CD4-positive, alpha-beta T cell treated with Interleukin-12 subunit alpha and Interleukin-12 subunit beta, for 1 hour (primary cell): ENCODE results near the gene CPNE7.
A peak's percentile ranks its signal among the peaks of the same experiment; 100 is the strongest.

ENCODE experiments used
- DNase-seq: peaks from one replicate; pipeline ENCODE4 v3.0.0-alpha.2; 2020

The CPNE7 gene

DNA sequence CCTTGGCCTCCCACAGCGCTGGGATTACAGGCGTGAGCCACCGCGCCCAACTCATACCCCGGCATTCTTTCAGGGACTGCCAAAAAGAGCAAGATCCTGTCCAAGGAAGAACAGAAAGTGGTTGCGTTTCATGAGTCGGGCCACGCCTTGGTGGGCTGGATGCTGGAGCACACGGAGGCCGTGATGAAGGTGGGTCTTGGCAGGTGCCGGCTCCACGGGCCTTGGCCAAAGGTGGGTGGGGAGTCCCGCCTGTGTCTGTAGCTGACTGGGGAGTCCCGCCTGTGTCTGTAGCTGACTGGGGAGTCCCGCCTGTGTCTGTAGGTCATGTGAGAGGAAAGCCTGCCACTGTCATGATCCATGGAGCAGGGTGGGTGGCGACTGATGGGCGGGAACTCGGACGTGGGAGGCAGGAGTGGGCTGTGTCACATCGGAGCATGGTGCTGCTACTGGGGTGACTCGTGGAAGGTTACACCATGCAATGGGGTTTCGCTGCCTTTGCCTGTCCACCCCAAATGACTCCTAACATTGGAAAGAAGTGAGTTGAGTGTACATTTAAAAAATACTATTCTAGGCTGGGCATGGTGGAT is 25.0 kb upstream of the CPNE7 start:
- no peak for DNase-seq

DNA sequence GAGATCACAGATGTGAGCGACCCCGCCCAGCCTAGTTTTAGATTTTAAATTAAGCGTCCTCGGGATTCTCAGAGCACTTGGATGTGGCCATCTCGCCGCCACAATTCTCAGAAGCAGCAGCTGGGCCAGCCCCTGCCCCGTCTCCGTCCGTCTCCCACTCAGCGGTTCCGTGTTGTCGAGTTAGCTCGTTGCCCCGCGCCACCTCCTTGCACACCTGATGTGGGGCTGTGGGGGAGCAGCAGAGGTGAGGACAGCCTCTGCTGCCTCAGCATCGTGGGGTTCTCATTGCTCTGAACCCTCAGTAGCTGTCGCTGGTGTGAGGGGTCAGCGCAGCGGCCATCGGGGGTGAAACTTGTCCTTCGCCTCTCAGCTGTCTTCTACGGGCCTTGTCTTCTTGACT is 23.2 kb upstream of the CPNE7 start:
- DNase-seq, result no peak

DNA sequence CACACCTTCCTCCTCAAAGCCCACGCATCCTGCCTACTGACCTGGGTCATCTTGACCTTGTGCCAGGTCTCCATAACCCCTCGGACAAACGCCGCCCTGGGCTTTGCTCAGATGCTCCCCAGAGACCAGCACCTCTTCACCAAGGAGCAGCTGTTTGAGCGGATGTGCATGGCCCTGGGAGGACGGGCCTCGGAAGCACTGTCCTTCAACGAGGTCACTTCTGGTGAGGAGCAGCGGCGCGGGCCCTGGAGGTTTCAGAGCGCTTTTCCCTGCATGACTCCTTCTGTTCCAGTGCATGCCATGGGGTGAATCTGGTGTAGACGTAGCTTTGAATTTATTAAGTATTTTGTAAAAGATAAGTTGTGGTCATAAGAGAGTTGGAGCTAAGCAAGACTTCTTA is 22.6 kb upstream of the CPNE7 start:
- no peak for DNase-seq

DNA sequence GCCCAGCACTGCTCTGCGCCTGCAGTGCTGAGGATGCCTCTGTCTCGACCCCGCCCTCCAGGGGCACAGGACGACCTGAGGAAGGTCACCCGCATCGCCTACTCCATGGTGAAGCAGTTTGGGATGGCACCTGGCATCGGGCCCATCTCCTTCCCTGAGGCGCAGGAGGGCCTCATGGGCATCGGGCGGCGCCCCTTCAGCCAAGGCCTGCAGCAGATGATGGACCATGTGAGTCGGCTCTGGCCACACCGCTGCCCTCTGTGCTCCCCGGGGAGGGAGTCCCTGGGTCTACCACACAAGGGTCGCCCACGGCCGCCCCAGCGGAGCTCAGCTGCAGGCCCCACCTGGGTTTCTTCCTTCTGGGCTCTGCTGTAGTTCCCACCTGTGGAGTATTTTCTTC is 21.8 kb upstream of the CPNE7 start:
- DNase-seq, result no peak

DNA sequence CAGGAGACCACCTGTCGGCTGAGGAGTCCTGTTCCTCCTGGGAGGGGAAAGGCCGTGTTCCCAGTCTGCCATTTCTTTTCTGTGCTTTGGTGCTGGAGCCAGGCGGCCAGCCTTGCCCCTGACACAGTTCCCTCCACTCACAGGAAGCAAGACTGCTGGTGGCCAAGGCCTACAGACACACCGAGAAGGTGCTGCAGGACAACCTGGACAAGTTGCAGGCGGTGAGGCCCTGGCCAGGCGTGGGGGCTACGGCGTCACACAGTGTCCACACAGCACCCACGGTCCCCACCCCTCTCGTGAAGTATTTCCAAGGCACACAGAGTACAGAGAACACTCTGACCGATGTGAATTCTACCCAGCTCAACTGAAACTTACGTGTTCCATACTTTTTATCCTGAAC is 21.2 kb upstream of the CPNE7 start:
- DNase-seq, result no peak

DNA sequence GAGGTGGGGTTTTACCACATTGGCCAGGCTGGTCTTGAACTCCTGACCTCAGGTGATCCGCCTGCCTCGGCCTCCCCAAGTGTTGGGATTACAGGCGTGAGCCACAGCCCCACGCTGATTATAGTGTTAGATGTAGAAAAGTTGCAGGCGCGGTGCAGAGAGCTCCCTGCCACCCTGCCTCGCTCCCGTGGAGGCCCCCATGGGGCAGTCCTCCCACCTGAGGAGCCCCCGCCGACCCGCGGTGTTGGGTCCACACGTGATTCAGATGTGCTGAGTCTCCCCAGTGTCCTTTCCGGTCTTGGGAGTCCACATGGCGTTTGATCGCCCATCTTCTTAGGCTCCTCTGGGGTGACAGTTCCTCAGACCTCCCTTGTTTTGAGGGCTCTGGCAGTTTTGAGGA is 20.3 kb upstream of the CPNE7 start:
- no peak for DNase-seq

DNA sequence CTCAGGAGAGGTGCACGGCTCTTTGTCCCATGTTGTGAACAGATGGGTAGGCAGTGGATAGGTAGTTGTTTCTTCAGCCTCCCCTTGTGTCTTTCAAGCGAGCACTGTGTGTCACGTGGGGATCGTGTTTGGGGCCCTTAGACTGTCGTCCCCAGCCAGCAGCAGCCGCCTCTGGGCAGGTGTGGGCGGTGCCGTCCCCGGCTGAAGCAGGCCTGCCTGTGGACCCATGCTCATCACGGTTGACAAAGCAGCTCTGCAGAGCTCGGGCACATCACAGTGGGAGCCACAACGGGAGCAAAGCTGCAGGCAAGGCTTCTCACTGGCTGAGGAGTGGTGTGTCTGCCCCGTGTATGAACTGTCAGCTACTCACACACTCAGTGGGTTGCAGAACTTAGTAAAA is 19.8 kb upstream of the CPNE7 start:
- no peak for DNase-seq

DNA sequence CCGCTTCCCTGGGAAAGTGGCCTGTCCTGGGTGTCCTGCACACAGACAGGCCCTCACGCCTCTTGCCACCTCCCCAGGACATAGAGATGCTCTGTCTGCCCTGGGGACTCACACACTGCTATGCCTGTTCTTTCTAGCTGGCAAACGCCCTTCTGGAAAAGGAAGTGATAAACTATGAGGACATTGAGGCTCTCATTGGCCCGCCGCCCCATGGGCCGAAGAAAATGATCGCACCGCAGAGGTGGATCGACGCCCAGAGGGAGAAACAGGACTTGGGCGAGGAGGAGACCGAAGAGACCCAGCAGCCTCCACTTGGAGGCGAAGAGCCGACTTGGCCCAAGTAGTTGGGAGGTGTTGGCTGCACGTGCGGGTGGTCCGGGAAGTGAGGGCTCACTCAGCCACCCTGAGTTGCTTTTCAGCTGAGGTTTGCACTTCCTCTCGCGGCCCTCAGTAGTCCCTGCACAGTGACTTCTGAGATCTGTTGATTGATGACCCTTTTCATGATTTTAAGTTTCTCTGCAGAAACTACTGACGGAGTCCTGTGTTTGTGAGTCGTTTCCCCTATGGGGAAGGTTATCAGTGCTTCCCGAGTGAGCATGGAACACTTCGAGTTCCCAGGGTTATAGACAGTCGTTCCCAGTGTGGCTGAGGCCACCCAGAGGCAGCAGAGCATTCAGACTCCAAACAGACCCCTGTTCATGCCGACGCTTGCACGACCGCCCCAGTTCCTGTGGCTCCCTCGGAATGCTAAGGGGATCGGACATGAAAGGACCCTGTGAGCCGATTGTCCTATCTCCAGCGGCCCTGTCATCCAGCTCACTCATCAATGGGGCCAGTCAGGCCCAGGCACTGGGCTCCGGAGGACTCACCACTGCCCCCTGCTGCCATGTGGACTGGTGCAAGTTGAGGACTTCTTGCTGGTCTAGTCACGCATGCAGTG is 18.5 kb upstream of the CPNE7 start:
- DNase-seq, result peak; percentile 82

DNA sequence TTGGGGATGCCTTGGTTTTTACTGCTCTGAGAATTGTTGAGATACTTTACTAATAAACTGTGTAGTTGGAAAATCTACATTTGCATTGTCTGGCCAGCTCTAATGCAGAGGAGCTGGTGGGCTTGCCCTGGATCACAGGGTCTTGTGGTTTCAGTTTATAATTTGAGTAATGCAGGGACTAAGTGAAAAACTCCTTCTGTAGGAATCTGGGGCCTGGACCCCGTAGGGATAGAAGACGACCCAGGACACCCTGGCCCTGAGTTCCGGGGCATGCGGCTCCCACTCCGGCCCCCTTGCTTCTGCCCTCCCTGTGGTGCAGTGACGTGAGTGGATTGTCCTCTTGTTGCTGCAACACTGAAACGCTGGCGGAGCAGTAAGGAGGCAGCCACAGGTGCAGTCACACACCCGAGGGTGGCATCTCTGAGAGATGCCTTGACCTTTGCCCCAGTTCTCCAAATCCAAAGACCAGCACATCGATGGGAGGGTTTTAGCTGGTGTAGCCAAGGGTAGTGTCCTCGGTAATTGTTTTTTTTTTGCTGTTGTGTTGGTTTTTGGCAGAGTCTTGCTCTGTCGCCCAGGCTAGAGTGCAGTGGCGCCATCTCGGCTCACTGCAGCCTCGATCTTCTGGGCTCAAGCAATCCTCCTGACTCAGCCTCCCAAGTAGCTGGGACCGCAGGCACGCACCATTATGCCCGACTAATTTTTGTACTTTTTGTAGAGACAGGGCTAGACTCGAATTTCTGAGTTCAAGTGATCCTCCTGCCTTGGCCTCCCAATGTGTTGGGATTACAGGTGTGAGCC is 17.7 kb upstream of the CPNE7 start:
- DNase-seq, result no peak

DNA sequence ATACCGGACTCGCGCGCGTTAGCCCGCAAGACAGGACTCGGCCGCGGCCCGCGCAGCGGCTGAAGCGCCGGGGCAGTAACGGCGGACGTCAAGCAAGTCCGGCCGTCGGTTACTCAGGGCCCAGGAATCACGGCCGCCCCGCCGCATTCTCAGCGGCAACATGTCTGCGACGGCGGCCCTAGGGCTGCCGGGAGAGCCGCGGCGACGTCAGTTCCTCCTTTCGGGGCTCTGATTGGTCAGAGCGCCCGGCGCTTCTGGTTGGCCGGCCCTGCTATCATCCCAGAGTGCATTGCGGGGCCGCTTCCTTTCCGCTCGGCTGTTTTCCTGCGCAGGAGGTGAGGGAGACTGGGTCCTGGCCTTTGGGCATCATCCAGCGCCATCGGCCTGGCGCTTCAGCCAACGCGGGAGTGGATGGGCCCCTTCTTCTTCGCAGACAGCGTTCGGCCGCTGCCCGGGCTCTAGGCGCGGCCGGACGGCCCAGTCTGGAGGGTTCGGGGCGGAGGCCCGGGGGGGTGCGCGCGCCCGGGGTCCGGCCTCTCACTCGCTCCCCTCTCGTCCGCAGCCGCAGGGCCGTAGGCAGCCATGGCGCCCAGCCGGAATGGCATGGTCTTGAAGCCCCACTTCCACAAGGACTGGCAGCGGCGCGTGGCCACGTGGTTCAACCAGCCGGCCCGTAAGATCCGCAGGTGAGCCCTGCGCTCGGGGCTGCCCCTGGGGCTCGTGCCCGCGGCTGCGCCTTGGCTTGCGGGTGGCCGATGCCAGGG is 15.0 kb upstream of the CPNE7 start, which contains the start of gene RPL13:
RPL13 (plus strand) TSS at position 305 of the 764 bp plus-strand sequence; CDS start at position 583, 278 bp downstream.
- peak; percentile 95 for DNase-seq

DNA sequence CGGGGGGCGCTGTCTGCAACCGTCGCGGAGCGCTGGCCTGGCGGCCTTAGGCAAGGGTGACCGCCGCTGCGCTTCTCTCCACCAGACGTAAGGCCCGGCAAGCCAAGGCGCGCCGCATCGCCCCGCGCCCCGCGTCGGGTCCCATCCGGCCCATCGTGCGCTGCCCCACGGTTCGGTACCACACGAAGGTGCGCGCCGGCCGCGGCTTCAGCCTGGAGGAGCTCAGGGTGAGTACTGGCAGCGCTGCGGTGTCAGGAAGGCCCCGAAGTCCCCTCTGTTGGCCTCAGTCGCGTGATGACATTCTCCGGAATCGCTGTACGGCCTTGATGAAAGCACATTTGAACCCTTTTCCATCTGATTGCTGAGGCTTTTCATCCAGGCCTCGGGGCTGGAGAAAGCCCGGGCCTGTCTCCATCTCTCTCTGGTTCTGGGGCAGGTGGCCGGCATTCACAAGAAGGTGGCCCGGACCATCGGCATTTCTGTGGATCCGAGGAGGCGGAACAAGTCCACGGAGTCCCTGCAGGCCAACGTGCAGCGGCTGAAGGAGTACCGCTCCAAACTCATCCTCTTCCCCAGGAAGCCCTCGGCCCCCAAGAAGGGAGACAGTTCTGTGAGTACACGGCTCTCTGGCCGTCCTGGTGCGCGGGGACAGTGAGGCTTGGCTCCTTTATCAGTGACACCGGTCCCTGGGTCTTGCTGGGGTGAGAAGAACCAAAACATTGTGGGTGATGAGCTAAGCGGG is 14.2 kb upstream of the CPNE7 start:
- peak; percentile 10 for DNase-seq

DNA sequence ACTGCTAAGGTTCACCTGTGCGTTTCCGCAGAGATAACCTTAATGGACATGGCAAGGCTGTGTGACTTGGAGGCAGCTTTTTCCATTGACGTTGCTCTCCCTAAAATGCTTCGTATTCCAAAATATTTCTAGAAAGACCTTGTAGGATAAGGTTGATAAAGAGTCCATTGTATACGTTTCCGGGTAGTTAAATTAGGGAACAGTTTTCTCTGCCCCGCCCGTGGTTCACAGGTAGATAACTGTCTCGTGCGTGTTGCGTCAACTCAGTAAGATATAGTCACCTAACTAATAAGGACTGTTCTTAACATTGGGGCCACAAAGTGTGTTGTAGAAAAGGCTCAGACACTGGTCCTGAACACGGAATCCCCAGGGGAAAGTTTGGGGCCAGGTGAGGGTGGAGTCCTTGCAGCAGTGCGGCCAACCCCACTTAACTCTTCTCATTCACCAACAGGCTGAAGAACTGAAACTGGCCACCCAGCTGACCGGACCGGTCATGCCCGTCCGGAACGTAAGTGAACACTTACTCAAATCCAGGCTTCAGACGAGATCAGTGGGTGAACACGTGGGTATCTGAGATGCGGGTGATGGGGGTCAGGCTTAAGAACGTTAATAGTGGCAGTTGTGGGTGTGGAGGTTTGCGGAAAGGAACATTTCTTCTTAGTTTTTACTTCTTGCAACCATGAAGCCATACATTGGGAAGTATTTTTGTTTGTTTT is 13.5 kb upstream of the CPNE7 start:
- DNase-seq, result peak; percentile 16

DNA sequence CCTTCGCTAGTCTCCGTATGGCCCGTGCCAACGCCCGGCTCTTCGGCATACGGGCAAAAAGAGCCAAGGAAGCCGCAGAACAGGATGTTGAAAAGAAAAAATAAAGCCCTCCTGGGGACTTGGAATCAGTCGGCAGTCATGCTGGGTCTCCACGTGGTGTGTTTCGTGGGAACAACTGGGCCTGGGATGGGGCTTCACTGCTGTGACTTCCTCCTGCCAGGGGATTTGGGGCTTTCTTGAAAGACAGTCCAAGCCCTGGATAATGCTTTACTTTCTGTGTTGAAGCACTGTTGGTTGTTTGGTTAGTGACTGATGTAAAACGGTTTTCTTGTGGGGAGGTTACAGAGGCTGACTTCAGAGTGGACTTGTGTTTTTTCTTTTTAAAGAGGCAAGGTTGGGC is 12.6 kb upstream of the CPNE7 start:
- no peak for DNase-seq

DNA sequence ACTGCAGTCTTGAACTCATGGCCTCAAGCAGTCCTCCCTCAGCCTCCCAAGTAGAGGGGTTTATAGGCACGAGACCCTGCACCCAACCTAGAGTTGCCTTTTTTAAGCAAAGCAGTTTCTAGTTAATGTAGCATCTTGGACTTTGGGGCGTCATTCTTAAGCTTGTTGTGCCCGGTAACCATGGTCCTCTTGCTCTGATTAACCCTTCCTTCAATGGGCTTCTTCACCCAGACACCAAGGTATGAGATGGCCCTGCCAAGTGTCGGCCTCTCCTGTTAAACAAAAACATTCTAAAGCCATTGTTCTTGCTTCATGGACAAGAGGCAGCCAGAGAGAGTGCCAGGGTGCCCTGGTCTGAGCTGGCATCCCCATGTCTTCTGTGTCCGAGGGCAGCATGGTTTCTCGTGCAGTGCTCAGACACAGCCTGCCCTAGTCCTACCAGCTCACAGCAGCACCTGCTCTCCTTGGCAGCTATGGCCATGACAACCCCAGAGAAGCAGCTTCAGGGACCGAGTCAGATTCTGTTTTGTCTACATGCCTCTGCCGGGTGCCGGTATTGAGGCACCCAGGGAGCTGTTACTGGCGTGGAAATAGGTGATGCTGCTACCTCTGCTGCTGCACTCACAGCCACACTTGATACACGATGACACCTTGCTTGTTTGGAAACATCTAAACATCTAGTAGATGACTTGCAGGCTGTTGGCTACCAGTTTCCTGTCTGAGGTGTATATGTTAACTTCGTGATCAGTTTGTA is 11.7 kb upstream of the CPNE7 start:
- peak; percentile 13 for DNase-seq

DNA sequence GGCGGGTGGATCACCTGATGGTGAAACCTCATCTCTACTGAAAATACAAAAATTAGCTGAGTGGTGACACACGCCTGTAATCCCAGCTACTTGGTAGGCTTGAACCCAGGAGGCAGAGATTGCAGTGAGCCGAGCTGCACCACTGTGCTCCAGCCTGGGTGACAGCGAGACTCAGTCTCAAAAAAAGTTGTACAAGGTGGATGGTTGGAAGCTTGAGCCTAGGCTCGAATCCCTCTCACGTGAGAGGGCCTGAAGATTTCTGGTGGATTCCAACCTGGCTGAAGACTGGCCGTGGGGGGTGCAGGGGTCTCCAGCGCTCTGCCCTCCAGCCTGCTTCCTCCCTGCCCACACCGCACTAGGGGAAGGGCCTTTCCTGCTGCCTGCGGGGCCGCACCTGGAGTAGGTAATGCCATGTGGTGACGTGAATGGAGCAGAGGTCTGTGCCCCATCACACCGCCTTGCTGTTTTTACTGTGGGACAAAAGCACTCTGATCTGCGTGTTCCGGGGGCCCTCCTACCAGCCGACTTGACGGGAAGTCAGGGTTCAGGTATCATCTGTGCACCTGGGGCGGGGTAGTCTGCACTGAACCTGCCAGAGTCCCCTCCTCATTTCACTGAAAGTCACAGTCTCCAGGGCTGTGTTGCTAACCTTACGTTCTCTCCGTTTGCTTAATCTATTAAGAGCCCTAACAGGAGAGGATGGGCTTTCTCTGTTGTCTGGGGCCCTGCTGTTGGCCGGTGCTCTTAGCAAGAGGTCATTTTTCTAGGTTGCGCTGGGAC is 10.9 kb upstream of the CPNE7 start:
- no peak for DNase-seq

DNA sequence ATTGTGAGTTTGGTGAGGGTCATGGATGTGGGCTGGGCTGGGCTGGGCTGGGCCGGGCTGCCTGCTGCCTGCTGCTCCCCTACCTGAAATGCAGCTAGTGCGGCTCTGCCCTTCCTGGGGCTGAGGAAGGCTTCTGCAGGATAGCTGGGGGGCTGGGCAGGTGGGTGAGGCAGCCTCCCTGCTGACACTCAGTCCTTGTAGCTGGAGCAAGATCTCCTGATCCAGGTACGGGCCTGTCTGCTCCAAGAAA is 10.4 kb upstream of the CPNE7 start:
- no peak for DNase-seq

DNA sequence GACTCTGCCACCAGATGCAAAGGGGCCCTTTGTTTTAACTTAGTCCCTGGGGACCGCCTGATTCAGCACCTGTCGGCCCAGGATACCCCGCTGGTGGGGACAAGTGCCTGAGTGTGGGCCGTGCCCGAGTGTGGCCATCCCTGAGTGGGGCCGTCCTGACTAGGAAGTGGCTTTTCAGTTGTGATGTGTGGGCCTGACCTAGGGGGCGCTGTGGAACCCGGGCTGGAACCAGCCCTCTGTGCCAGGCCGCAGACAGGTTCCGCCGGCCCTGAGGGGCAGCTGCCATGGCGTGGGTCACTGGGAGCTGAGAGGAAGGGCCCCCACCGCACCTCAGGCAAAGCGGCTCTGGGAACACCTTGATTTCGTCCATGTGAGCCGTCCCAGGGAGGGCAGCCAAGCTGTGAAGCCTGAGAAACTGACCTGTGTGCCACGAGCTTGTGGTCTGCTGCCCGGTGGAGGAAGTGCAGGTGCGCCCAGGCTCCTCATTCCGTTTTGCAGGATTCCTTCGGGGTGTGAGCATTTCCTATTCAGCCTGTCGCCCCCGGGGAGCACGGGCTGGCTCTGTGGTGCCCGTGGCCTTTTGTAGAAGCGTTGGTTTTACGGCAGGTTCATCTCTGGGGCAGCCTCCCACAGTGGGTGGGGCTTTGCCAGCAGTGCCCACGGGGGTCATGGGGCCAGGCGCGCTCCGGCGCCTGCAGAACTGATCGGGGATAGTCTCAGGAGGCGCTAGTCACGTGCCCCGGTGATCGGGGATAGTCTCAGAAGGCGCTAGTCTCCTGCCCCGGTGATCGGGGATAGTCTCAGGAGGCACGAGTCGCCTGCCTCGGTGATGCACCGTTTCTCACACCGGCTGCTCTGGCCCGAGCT is 9.8 kb upstream of the CPNE7 start:
- DNase-seq, result peak; percentile 48

DNA sequence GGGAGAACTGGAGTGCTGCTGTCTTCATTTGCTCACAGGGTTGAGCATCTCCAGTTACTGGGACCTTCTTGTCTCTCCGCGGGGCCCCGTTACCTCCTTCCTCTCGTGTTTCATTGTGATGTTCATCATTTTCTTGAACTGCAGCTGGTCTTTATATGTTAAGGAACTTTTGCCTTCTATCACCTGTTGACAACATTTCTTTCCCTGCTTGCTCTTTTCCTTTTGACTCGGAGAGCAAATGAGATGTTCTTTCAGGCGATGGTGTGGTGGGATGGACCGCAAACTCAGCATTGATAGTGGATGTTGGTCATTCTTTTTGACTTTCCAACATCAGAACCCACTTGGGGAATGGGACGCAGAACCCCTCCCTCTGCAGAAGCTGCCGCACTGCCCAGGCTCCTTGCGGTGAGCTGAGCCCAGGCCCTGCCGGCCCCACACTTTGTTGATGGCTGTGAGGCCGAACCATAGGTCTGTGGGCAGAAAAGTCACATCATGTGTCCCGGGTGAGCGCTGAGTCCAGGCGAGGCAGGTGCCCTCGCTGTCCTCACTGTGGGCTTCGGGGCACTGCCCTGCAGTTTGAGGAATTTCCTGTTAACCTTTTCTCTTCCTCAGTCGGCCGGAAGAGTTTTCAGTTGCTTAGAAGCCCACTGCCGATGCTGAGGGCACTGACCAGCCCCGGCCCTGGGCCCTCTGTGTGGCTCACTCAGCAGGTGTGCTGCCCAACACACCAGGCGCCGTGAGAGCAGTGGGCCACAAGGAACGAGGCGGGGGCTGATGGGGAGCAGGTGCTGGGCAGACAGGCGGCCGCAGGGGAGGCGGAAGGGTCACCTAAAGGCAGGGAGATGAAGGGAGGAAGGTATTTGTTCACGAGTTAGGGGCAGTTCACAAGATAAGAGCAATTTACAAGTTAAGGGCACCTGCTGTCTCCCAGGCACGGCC is 7.6 kb upstream of the CPNE7 start:
- DNase-seq, result no peak
